ENCODE results near the gene RANBP17. TPM values are rescaled to one million over a fixed set of nuclear protein-coding genes. Genes with fewer than 3 reads are reported as not detected.

RANBP17 gene
- total RNA-seq, 1 experiment from 2014 or later = 19.0 TPM

DNA sequence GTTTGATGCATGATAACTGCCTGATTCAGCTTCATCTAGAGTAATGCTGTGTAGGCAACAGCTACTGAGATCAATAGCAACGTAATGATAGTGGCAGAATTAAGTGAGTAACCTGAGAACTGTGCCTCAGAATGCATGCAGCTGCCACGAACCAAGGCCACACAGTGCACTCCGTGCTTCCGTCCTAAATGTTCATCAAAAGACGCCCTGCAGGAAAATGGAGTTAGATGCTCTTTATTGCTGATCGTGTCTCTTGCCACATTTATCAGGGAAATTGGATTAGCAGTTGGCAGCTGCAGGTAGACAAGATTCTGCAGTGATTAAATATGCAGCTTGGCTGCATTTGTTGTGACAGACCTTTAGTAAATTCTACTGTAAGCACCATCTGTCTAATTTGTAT lies 339.5 kb downstream of the RANBP17 start:
- no peak for DNase-seq (ENCODE audit: unreplicated experiment)
- H3K4me3 Mint-ChIP-seq (ENCODE audit: unreplicated experiment) = no peak overlapping the region
- no peak overlapping the region for H3K27ac Mint-ChIP-seq (ENCODE audit: low read depth, unreplicated experiment)
- no peaks in the 10 kb centered on the region for H3K9me3 Mint-ChIP-seq (ENCODE audit: unreplicated experiment)
- no peaks in the 10 kb centered on the region for H3K27me3 Mint-ChIP-seq (ENCODE audit: insufficient read depth, unreplicated experiment)
- H3K36me3 Mint-ChIP-seq (ENCODE audit: insufficient read depth, unreplicated experiment) = peaks cover 6% of the 10 kb centered on the region
- no peak for TF ChIP-seq CTCF (IDR thresholded peaks at IDR 0.05; ENCODE audit: unreplicated experiment)
- H3K4me1 Mint-ChIP-seq (ENCODE audit: insufficient read depth, unreplicated experiment) = no peaks in the 10 kb centered on the region
- POLR2A ChIA-PET = no interaction called here
- CTCF ChIA-PET = interaction anchor here (1.2 to 1.3 kb wide), 2 partner anchors 24 to 1221 kb away, joined by 3 to 4 read pairs; no protein-coding TSS in a partner anchor
- BruUV-seq (replicated peaks) = no TSS peak
- intact Hi-C loops (cut with micrococcal nuclease) = no loop called here

DNA sequence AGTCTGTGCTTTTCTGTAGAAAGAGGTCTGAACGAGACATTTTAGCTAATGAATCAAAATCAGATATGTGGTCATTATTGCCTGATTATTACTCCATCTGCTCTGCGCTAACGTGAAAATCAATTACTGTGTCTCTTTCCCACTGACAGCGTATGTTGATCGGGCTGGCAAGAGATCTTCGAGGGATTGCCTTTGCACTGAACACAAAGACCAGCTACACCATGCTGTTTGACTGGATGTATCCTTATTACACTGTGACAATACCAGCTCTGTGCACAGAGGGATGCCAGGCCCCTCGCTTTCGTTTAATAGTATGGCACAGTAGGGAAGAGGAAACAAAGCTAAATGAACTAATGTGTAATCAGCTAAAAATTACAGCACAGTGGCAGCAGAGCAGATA lies 343.6 kb downstream of the RANBP17 start:
- H3K36me3 Mint-ChIP-seq (ENCODE audit: insufficient read depth, unreplicated experiment) = no peaks in the 10 kb centered on the region

GRCh38 chr5:171207256-171207847 lies 345.5 kb downstream of the RANBP17 start:
- H3K9me3 Mint-ChIP-seq (ENCODE audit: unreplicated experiment) = no peaks in the 10 kb centered on the region
- DNase-seq (ENCODE audit: unreplicated experiment) = peak; percentile 69
- H3K27ac Mint-ChIP-seq (ENCODE audit: low read depth, unreplicated experiment) = no peak overlapping the region
- ChIA-PET CTCF (interaction anchor here (0.6 to 7.8 kb wide), 52 partner anchors 9 to 978 kb away, joined by 3 to 299 read pairs (median 3); no protein-coding TSS in a partner anchor), POLR2A (interaction anchor here (0.6 to 1.0 kb wide), 5 partner anchors 95 to 1809 kb away, joined by 3 read pairs; no protein-coding TSS in a partner anchor)
- H3K4me3 Mint-ChIP-seq (ENCODE audit: unreplicated experiment) = no peak overlapping the region
- H3K4me1 Mint-ChIP-seq (ENCODE audit: insufficient read depth, unreplicated experiment) = peaks cover 4% of the 10 kb centered on the region
- peak; percentile 74 for TF ChIP-seq CTCF (IDR thresholded peaks at IDR 0.05; ENCODE audit: unreplicated experiment)
- intact Hi-C loops (cut with micrococcal nuclease) = loop anchor here (1.0 to 5.0 kb wide), 4 partner anchors 65 to 398 kb away; no protein-coding TSS in a partner anchor
- H3K36me3 Mint-ChIP-seq (ENCODE audit: insufficient read depth, unreplicated experiment) = no peaks in the 10 kb centered on the region
- BruUV-seq (replicated peaks) = no TSS peak
- H3K27me3 Mint-ChIP-seq (ENCODE audit: insufficient read depth, unreplicated experiment) = no peaks in the 10 kb centered on the region

More for the DNA sequence above, 343.6 kb downstream of the RANBP17 start:
- no peaks in the 10 kb centered on the region for H3K9me3 Mint-ChIP-seq (ENCODE audit: unreplicated experiment)
- H3K27me3 Mint-ChIP-seq (ENCODE audit: insufficient read depth, unreplicated experiment) = no peaks in the 10 kb centered on the region
- H3K4me3 Mint-ChIP-seq (ENCODE audit: unreplicated experiment) = no peak overlapping the region
- intact Hi-C loops (cut with micrococcal nuclease) = loop anchor here (5.0 kb wide), 1 partner anchor 67 kb away; no protein-coding TSS in a partner anchor
- no TSS peak for BruUV-seq (replicated peaks)
- peaks cover 4% of the 10 kb centered on the region for H3K4me1 Mint-ChIP-seq (ENCODE audit: insufficient read depth, unreplicated experiment)
- ChIA-PET CTCF (interaction anchor here (0.6 to 7.8 kb wide), 16 partner anchors 10 to 413 kb away, joined by 3 to 299 read pairs (median 3); no protein-coding TSS in a partner anchor), POLR2A (interaction anchor here (0.5 kb wide), 1 partner anchor 33 kb away, joined by 3 read pairs; no protein-coding TSS in a partner anchor)
- no peak for DNase-seq (ENCODE audit: unreplicated experiment)
- H3K27ac Mint-ChIP-seq (ENCODE audit: low read depth, unreplicated experiment) = no peak overlapping the region
- TF ChIP-seq CTCF (IDR thresholded peaks at IDR 0.05; ENCODE audit: unreplicated experiment) = no peak

DNA sequence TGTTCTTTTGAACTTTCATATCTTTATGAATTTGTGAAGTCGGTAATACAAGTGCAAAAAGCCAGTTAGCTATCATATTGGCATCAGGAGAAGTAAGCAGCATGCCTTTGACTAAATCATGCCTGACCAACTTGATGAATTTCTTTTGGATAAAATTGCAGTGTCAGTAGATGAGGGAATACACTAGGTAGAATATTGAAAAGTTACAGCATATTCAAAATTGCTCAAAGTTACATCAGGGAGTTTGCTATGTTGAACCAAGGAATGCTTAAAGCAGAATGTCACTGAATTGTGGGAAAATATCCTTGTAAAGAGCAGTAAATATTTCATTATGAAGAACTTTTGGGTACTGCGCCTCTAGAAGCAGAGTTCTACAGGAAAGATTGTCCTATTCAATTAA lies 360.1 kb downstream of the RANBP17 start:
- intact Hi-C loops (cut with micrococcal nuclease) = no loop called here
- TF ChIP-seq CTCF (IDR thresholded peaks at IDR 0.05; ENCODE audit: unreplicated experiment) = no peak
- BruUV-seq (replicated peaks) = no TSS peak
- Mint-ChIP-seq H3K4me3 (ENCODE audit: unreplicated experiment) (no peak overlapping the region), H3K9me3 (ENCODE audit: unreplicated experiment) (no peaks in the 10 kb centered on the region), H3K36me3 (ENCODE audit: insufficient read depth, unreplicated experiment) (no peaks in the 10 kb centered on the region), H3K27ac (ENCODE audit: low read depth, unreplicated experiment) (no peak overlapping the region), H3K27me3 (ENCODE audit: insufficient read depth, unreplicated experiment) (no peaks in the 10 kb centered on the region), H3K4me1 (ENCODE audit: insufficient read depth, unreplicated experiment) (no peaks in the 10 kb centered on the region)
- CTCF ChIA-PET = interaction anchor here (0.6 kb wide), 1 partner anchor 799 kb away, joined by 4 read pairs; no protein-coding TSS in a partner anchor
- POLR2A ChIA-PET = no interaction called here
- no peak for DNase-seq (ENCODE audit: unreplicated experiment)
